IPS-15b (cell line): Measurements from ENCODE around the gene PRKCE.

ENCODE experiments used
- H3K27me3 ChIP-seq: one replicate; pipeline ENCODE4 v1.6.1; 2013; ENCODE audit warnings: low read length; ENCODE audit not compliant: control insufficient read depth, insufficient read depth
- H3K36me3 ChIP-seq: one replicate; pipeline ENCODE4 v1.6.1; 2013; ENCODE audit warnings: low read length; ENCODE audit not compliant: control insufficient read depth, insufficient read depth
- H3K4me1 ChIP-seq: one replicate; pipeline ENCODE4 v1.6.1; 2013; ENCODE audit warnings: mild to moderate bottlenecking, low read length; ENCODE audit not compliant: control insufficient read depth, insufficient read depth
- H3K4me3 ChIP-seq: one replicate; pipeline ENCODE4 v1.5.1; 2013; ENCODE audit warnings: low read depth, low read length
- H3K9ac ChIP-seq: one replicate; pipeline ENCODE4 v1.6.1; 2013; ENCODE audit warnings: low read depth, mild to moderate bottlenecking, low read length
- H3K9me3 ChIP-seq: one replicate; pipeline ENCODE4 v1.6.1; 2013; ENCODE audit warnings: mild to moderate bottlenecking, low read length; ENCODE audit not compliant: control insufficient read depth, insufficient read depth

The PRKCE gene

GRCh38 chr2:45734952-45735351 lies 83.5 kb downstream of the PRKCE start:
- Histone ChIP-seq H3K27me3 (no peaks in the 10 kb centered on the region), H3K9ac (no peak overlapping the region), H3K9me3 (no peaks in the 10 kb centered on the region), H3K4me1 (no peaks in the 10 kb centered on the region), H3K4me3 (no peak overlapping the region), H3K36me3 (no peaks in the 10 kb centered on the region)

DNA sequence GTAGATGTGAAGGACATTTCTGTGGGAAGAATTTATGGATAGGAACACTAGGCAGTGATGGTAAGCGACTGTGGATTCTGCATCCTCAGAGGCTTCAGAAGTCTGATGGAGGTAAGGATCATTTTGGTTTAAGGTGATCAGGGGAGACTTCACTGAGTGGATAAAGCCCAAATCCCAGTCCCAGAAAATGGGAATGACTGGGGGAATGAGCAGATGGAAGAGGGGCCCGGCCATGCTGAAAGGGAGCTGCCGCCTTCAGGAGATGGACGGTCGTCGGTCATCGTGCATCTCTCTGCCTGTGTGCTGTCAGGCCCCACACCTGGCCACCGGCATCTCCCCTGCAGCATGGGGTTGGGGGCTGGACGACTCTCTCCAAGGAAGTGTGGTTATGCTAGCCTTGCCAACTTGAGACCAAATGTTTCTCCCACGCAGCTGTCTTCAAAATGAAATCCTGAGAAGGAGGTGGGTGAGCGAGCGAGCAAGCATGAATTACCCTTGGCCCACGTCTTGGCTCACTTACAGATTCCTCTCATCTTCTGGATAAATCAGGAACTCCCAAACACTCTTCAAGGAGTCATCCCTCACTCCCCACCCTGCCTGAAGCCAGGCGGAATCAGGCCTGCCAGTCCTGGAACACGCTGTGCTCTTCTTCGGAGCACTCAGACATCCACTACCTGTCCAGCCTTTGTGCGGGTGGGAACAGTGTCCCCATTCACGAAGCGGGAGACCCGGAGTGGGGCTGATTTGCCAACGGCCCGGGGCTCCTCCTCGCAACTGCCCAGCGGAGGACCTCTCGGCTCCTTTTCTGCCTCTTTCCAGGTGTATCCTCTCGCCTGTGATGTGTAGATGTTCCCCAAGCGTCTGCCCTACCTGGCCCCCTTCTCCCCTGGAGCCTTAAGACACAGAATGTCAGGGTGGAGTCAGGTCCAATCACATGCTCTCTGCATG lies 85.6 kb downstream of the PRKCE start:
- Histone ChIP-seq H3K4me1 (no peaks in the 10 kb centered on the region), H3K4me3 (no peak overlapping the region), H3K27me3 (no peaks in the 10 kb centered on the region), H3K9ac (no peak overlapping the region), H3K36me3 (no peaks in the 10 kb centered on the region), H3K9me3 (no peaks in the 10 kb centered on the region)

GRCh38 chr2:45739796-45740485 lies 88.5 kb downstream of the PRKCE start:
- Histone ChIP-seq H3K4me3 (no peak overlapping the region), H3K36me3 (no peaks in the 10 kb centered on the region), H3K4me1 (no peaks in the 10 kb centered on the region)

GRCh38 chr2:45741161-45741850 lies 89.8 kb downstream of the PRKCE start:
- H3K9ac ChIP-seq: no peak overlapping the region
- no peaks in the 10 kb centered on the region for H3K27me3 ChIP-seq
- no peaks in the 10 kb centered on the region for H3K36me3 ChIP-seq
- no peaks in the 10 kb centered on the region for H3K9me3 ChIP-seq
- no peak overlapping the region for H3K4me3 ChIP-seq
- no peaks in the 10 kb centered on the region for H3K4me1 ChIP-seq

More at GRCh38 chr2:45739796-45740485, 88.5 kb downstream of the PRKCE start:
- Histone ChIP-seq H3K27me3 (no peaks in the 10 kb centered on the region), H3K9me3 (no peaks in the 10 kb centered on the region), H3K9ac (no peak overlapping the region)

- Histone ChIP-seq H3K27me3 (no peaks in the 10 kb centered on the region), H3K9ac (no peak overlapping the region), H3K4me3 (no peak overlapping the region), H3K4me1 (no peaks in the 10 kb centered on the region), H3K36me3 (no peaks in the 10 kb centered on the region), H3K9me3 (no peaks in the 10 kb centered on the region)
Observed at GRCh38 chr2:45743531-45744396, 92.3 kb downstream of the PRKCE start.

- Histone ChIP-seq H3K4me1 (no peaks in the 10 kb centered on the region), H3K36me3 (no peaks in the 10 kb centered on the region), H3K27me3 (no peaks in the 10 kb centered on the region), H3K9me3 (no peaks in the 10 kb centered on the region), H3K4me3 (no peak overlapping the region), H3K9ac (no peak overlapping the region)
Observed at GRCh38 chr2:45745231-45745630, 93.8 kb downstream of the PRKCE start.

- no peaks in the 10 kb centered on the region for H3K4me1 ChIP-seq
- H3K9ac ChIP-seq: no peak overlapping the region
- no peaks in the 10 kb centered on the region for H3K36me3 ChIP-seq
- no peaks in the 10 kb centered on the region for H3K9me3 ChIP-seq
- H3K27me3 ChIP-seq: no peaks in the 10 kb centered on the region
- no peak overlapping the region for H3K4me3 ChIP-seq
Observed at GRCh38 chr2:45746888-45747287, 95.4 kb downstream of the PRKCE start.

DNA sequence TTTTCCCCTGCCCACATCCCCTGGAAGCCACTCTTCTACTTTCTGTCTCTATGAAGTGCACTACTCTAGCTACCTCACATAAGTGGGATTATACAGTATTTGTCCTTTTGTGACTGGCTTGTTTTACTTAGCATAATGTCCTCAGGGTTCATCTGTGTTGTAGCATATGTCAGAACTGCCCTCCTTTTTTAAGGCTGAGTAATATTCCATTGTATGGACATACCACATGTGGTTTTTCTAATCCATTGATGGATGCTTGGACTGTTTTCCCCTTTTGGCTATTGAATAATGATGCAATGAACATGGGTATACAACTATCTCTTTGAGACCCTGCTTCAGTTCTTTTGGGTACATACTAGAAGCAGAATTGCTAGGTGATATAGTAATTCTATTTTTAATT lies 95.9 kb downstream of the PRKCE start:
- Histone ChIP-seq H3K9me3 (no peaks in the 10 kb centered on the region), H3K36me3 (no peaks in the 10 kb centered on the region), H3K27me3 (no peaks in the 10 kb centered on the region), H3K4me3 (no peak overlapping the region), H3K9ac (no peak overlapping the region), H3K4me1 (no peaks in the 10 kb centered on the region)

GRCh38 chr2:45748239-45748638 lies 96.8 kb downstream of the PRKCE start:
- Histone ChIP-seq H3K9ac (no peak overlapping the region), H3K4me3 (no peak overlapping the region)

DNA sequence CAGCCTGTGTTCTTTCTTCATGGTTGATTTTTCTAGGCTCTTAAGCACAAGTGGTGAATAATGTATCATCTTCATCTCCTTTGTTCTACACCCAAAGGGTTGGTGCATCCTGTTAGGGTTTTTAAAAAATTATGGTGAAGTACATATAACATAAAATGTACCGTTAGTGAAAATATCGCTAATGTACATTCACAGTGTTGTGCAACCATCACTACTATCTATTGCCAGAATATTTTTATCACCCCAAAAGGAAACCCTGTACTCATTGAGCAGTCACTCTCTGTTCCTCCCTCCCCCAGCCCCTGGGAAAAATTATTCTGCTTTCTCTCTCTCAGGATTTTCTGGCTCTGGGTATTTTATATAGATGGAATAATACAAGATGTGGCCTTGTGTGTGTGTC lies 98.5 kb downstream of the PRKCE start:
- no peaks in the 10 kb centered on the region for H3K27me3 ChIP-seq
- no peaks in the 10 kb centered on the region for H3K4me1 ChIP-seq
- no peaks in the 10 kb centered on the region for H3K9me3 ChIP-seq
- no peak overlapping the region for H3K4me3 ChIP-seq
- H3K9ac ChIP-seq: no peak overlapping the region
- no peaks in the 10 kb centered on the region for H3K36me3 ChIP-seq

More at GRCh38 chr2:45748239-45748638, 96.8 kb downstream of the PRKCE start:
- Histone ChIP-seq H3K9me3 (no peaks in the 10 kb centered on the region), H3K36me3 (no peaks in the 10 kb centered on the region), H3K27me3 (no peaks in the 10 kb centered on the region), H3K4me1 (no peaks in the 10 kb centered on the region)

- Histone ChIP-seq H3K36me3 (no peaks in the 10 kb centered on the region), H3K9me3 (no peaks in the 10 kb centered on the region), H3K9ac (no peak overlapping the region), H3K4me3 (no peak overlapping the region), H3K4me1 (no peaks in the 10 kb centered on the region), H3K27me3 (no peaks in the 10 kb centered on the region)
Observed at GRCh38 chr2:45750484-45750883, 99.0 kb downstream of the PRKCE start.
